ENCODE results near the gene SMIM1. TPM values are rescaled to one million over a fixed set of nuclear protein-coding genes. Genes with fewer than 3 reads are reported as not detected.

Gene SMIM1
- total and polyA plus RNA-seq, 2 donors (not counting 3 experiments of a cell fraction or from before 2014, with no cell fraction given), result 1.4 to 2.9 TPM

- CTCF ChIA-PET, result interaction anchor here (1.0 to 1.6 kb wide), 8 partner anchors 10 to 294 kb away, joined by 3 to 51 read pairs (median 6); no protein-coding TSS in a partner anchor
Observed at GRCh38 chr1:3725366-3725765, 47.2 kb upstream of the SMIM1 start.

More at GRCh38 chr1:3725366-3725765, 47.2 kb upstream of the SMIM1 start:
- no peaks in the 10 kb centered on the region for H4K20me1 ChIP-seq (replicated peaks; ENCODE audit: control insufficient read depth, extremely low read depth, insufficient read depth, low read length)
- H3K9me3 ChIP-seq (replicated peaks; ENCODE audit: control insufficient read depth, insufficient read depth, low read length), result no peaks in the 10 kb centered on the region
- no peaks in the 10 kb centered on the region for H3K27me3 ChIP-seq (ENCODE audit: control insufficient read depth in 2 of 2, insufficient read depth in 2 of 2, low read length in 2 of 2)
- POLR2A ChIA-PET, result no interaction called here
- H3K9ac ChIP-seq (replicated peaks; ENCODE audit: extremely low read depth, insufficient read depth, low read length), result no peak overlapping the region
- FAIRE-seq (no peak), DNase-seq (ENCODE audit: low read depth, low spot score) (no peak)
- no peak overlapping the region for H3K27ac ChIP-seq (ENCODE audit: insufficient read depth, low read depth, low read length)
- H3K79me2 ChIP-seq (ENCODE audit: control insufficient read depth, insufficient read depth, low read length), result no peaks in the 10 kb centered on the region
- H3K4me3 ChIP-seq (replicated peaks in 1 of 3; ENCODE audit: insufficient read depth in 1 of 3, low read depth in 1 of 3, low read length in 3 of 3), result no peak overlapping the region
- H2AFZ ChIP-seq (ENCODE audit: low read depth, low read length), result no peak overlapping the region
- TF ChIP-seq MYC (IDR thresholded peaks at IDR 0.05; ENCODE audit: low read depth, low read length) (no peak), CTCF (IDR thresholded peaks at IDR 0.05; ENCODE audit: extremely low read depth in 1 of 2, insufficient read depth in 1 of 2, low read depth in 1 of 2, low read length in 2 of 2) (no peak), MAX (IDR thresholded peaks at IDR 0.05; ENCODE audit: insufficient read depth, insufficient read length) (no peak), EZH2 (IDR thresholded peaks at IDR 0.05; ENCODE audit: borderline replicate concordance, low read depth, low read length, severe bottlenecking) (no peak), FOS (IDR thresholded peaks at IDR 0.05; ENCODE audit: borderline replicate concordance, insufficient read depth, low read length) (no peak), JUN (IDR thresholded peaks at IDR 0.05; ENCODE audit: borderline replicate concordance, insufficient read depth, insufficient read length, low read depth) (no peak)
- H3K36me3 ChIP-seq (ENCODE audit: control insufficient read depth in 2 of 2, extremely low read depth in 1 of 2, insufficient read depth in 2 of 2, low read length in 2 of 2), result no peaks in the 10 kb centered on the region
- intact Hi-C loops (cut with micrococcal nuclease), result no loop called here
- no peaks in the 10 kb centered on the region for H3K9me1 ChIP-seq (replicated peaks; ENCODE audit: control insufficient read depth, extremely low read depth, insufficient read depth, low read length)
- BruUV-seq (replicated peaks), result no TSS peak
- dilution Hi-C loops (cut with MboI; ENCODE audit: extremely low pct_ligation_motif_present, low sequenced_read_pairs), result no loop called here
- no peaks in the 10 kb centered on the region for H3K4me1 ChIP-seq (ENCODE audit: control insufficient read depth, extremely low read depth, insufficient read depth, low read length)
- H3K4me2 ChIP-seq (ENCODE audit: insufficient read depth, low read length), result no peak overlapping the region

Data from endothelial cell of umbilical vein (primary cell).